MCF 10A (cell line): ENCODE measurements around the gene PDCD1. TPM values are rescaled to one million over a fixed set of nuclear protein-coding genes. Genes with fewer than 3 reads are reported as not detected.

Experiments
- BruUV-seq: library from RNA; stranded (reverse); fragments of 400-500 nt; replicated peaks from 2 replicates; lab custom pipeline; 2021; lab: Mats Ljungman, UMichigan
- CTCF ChIA-PET: fragments of 300-600 bp; sonication (Branson Sonifier 250); formaldehyde crosslinking; extraction: SDS; loops from one replicate; lab custom pipeline; 2021; ENCODE audit warnings: antibody characterized with exemption, inconsistent platforms; lab: Yijun Ruan, JAX
- POLR2A ChIA-PET: fragments of 300-600, 350-650 bp; sonication (Branson Sonifier 250); formaldehyde crosslinking; extraction: SDS; loops from one replicate; lab custom pipeline; 2020; ENCODE audit warnings: antibody characterized with exemption, inconsistent platforms; lab: Yijun Ruan, JAX
- DNase-seq: peaks from one replicate; pipeline ENCODE4 v3.0.0-alpha.2; 2018; ENCODE audit not compliant: unreplicated experiment
- H3K27ac Mint-ChIP-seq: one replicate; pipeline ENCODE4 v1.8.0; 2022; ENCODE audit warnings: mild to moderate bottlenecking, low read depth, mixed read lengths; ENCODE audit not compliant: unreplicated experiment
- H3K27me3 Mint-ChIP-seq: one replicate; pipeline ENCODE4 v1.8.0; 2022; ENCODE audit warnings: mixed read lengths; ENCODE audit not compliant: insufficient read depth, unreplicated experiment
- H3K36me3 Mint-ChIP-seq: one replicate; pipeline ENCODE4 v1.8.0; 2022; ENCODE audit warnings: mild to moderate bottlenecking, moderate library complexity, mixed read lengths; ENCODE audit not compliant: insufficient read depth, unreplicated experiment
- H3K4me1 Mint-ChIP-seq: one replicate; pipeline ENCODE4 v1.8.0; 2022; ENCODE audit warnings: mixed read lengths; ENCODE audit not compliant: insufficient read depth, unreplicated experiment
- H3K4me3 Mint-ChIP-seq: one replicate; pipeline ENCODE4 v1.8.0; 2022; ENCODE audit warnings: mild to moderate bottlenecking, moderate library complexity, mixed read lengths; ENCODE audit not compliant: unreplicated experiment
- H3K9me3 Mint-ChIP-seq: one replicate; pipeline ENCODE4 v1.8.0; 2022; ENCODE audit warnings: mixed read lengths; ENCODE audit not compliant: unreplicated experiment
- CTCF ChIP-seq: fragments of 200-600 bp; IDR thresholded peaks from one replicate; pipeline ENCODE4 v1.8.0; 2022; ENCODE audit warnings: antibody characterized with exemption, mild to moderate bottlenecking; ENCODE audit not compliant: unreplicated experiment
- intact Hi-C: fragments of 100-400 bp; cut with micrococcal nuclease; formaldehyde crosslinking; loops from 2 replicates; pipeline ENCODE4 v1.14.1; 2022
- total RNA-seq: library from RNA; stranded (reverse); gene quantifications from 2 replicates; pipeline ENCODE4 v1.2.3, GENCODE V29; 2022

PDCD1 gene
- total RNA-seq, 1 experiment from 2014 or later: not detected

GRCh38 chr2:241890524-241891235, 32.0 kb upstream of the PDCD1 start:
- H3K27me3 Mint-ChIP-seq: no peaks in the 10 kb centered on the region
- no peak for DNase-seq
- no peak for TF ChIP-seq CTCF
- H3K4me3 Mint-ChIP-seq: no peak overlapping the region
- no TSS peak for BruUV-seq
- CTCF ChIA-PET: interaction anchor here (0.5 to 1.1 kb wide), 3 partner anchors 12 to 55 kb away, joined by 3 read pairs; no protein-coding TSS in a partner anchor
- H3K36me3 Mint-ChIP-seq: peaks cover 13% of the 10 kb centered on the region
- POLR2A ChIA-PET: interaction anchor here (0.7 kb wide), 1 partner anchor 134 kb away, joined by 3 read pairs; no protein-coding TSS in a partner anchor
- intact Hi-C loops: no loop called here
- H3K27ac Mint-ChIP-seq: no peak overlapping the region
- H3K4me1 Mint-ChIP-seq: no peaks in the 10 kb centered on the region
- no peaks in the 10 kb centered on the region for H3K9me3 Mint-ChIP-seq

DNA sequence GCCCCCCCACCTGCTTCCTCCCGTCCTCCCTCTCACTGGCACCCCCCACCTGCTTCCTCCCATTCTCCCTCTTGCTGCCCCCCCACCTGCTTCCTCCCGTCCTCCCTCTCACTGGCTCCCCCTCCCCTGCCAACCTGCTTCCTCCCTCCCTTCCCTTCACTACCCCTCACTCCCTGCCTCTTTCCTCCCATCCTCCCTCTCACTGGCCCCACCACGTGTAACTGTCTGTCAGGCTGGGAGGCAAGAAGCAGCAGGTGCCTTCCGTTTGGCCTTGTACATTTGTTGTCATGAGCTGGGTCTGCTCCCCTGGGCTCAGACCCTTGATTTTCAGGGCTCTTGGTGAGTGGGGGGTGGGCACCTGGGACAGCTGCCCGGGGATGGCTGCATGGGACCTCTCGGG, 29.9 kb upstream of the PDCD1 start:
- H3K9me3 Mint-ChIP-seq: no peaks in the 10 kb centered on the region
- no peak overlapping the region for H3K4me3 Mint-ChIP-seq
- H3K27me3 Mint-ChIP-seq: no peaks in the 10 kb centered on the region
- no TSS peak for BruUV-seq
- peaks cover 13% of the 10 kb centered on the region for H3K36me3 Mint-ChIP-seq
- H3K4me1 Mint-ChIP-seq: no peaks in the 10 kb centered on the region
- no peak for TF ChIP-seq CTCF
- CTCF ChIA-PET: interaction anchor here (0.7 kb wide), 1 partner anchor 10 kb away, joined by 4 read pairs; no protein-coding TSS in a partner anchor
- no peak overlapping the region for H3K27ac Mint-ChIP-seq
- no peak for DNase-seq
- POLR2A ChIA-PET: no interaction called here
- intact Hi-C loops: no loop called here

DNA sequence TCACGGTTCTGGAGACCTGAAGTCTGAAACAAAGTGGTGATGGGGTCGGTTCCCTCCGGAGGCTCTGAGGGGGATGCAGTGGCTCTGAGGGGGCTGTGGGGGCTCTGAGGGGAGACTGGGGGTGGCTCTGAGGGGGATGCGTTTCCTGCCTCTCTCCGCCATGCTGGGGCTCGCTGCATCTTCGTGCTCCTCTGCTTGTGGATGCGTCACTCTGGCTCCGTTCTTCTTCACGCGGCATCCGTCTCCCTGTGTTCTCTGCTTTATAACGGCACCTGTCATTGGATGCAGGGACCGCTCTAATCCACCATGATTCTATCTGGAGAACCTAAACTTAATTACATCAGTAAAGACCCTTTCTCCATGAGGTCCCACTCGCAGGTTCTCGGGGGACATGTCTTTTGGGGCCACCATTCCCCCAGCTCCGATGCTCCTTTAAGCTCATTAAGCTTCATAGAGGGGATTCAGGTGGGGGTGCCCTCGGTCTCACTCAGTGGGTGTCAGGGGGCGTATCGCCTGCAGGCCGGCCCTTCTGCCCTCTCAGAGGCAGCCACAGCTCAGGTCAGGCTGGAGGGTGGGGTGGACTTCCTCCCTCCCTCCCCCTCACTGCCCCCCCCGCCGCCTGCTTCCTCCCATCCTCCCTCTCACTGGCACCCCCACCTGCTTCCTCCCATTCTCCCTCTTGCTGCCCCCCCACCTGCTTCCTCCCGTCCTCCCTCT, 29.3 kb upstream of the PDCD1 start:
- CTCF ChIA-PET: no interaction called here
- H3K9me3 Mint-ChIP-seq: no peaks in the 10 kb centered on the region
- peaks cover 13% of the 10 kb centered on the region for H3K36me3 Mint-ChIP-seq
- TF ChIP-seq CTCF: no peak
- DNase-seq: no peak
- intact Hi-C loops: no loop called here
- H3K27me3 Mint-ChIP-seq: no peaks in the 10 kb centered on the region
- H3K4me3 Mint-ChIP-seq: no peak overlapping the region
- POLR2A ChIA-PET: no interaction called here
- H3K27ac Mint-ChIP-seq: no peak overlapping the region
- no TSS peak for BruUV-seq
- no peaks in the 10 kb centered on the region for H3K4me1 Mint-ChIP-seq

DNA sequence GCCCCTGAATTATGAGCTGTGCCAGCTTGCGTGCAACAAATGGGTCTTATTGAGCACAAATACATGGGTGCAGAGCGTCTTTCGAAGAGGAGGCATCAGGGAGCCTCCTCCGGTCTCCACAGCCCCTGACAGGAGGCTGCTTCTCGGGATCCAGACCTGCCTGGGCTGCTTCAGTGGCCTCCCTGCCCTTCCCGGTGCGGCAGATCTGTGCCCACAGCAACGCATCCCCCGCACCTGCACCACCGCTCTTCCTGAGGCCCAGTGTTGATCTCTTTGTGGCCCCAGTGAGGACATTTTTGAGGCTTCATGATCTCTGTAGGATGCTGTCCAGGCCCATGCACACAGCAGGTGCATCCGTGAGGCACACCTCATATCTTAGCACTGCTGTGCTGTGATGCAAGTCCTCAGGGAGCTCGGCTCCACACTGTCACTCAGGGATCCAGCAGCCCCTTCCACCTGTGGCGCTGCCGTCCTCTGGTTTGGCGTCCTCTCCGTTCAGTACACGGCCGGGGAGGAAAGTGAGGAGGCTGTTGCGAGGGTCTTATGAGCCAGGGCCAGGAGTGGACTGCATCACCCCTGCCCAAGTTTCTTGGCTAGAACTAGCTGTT, 28.2 kb upstream of the PDCD1 start:
- no peak for DNase-seq
- H3K27ac Mint-ChIP-seq: no peak overlapping the region
- BruUV-seq: no TSS peak
- intact Hi-C loops: no loop called here
- ChIA-PET POLR2A (no interaction called here), CTCF (interaction anchor here (0.6 to 1.4 kb wide), 2 partner anchors 9 to 1176 kb away, joined by 3 read pairs; no protein-coding TSS in a partner anchor)
- no peak overlapping the region for H3K4me3 Mint-ChIP-seq
- H3K27me3 Mint-ChIP-seq: no peaks in the 10 kb centered on the region
- no peaks in the 10 kb centered on the region for H3K9me3 Mint-ChIP-seq
- H3K36me3 Mint-ChIP-seq: peaks cover 6% of the 10 kb centered on the region
- no peak for TF ChIP-seq CTCF
- no peaks in the 10 kb centered on the region for H3K4me1 Mint-ChIP-seq
